GM10248 (cell line): Measurements from ENCODE around the gene RAVER1.

Experiments used
- CTCF ChIA-PET: fragments of 300-600 bp; sonication (Branson Sonifier 250); formaldehyde crosslinking; extraction: SDS; loops from one replicate; lab custom pipeline; 2021; ENCODE audit warnings: antibody characterized with exemption; lab: Yijun Ruan, JAX
- POLR2A ChIA-PET: fragments of 350-650 bp; sonication (Branson Sonifier 250); formaldehyde crosslinking; extraction: SDS; loops from one replicate; lab custom pipeline; 2020; ENCODE audit warnings: antibody characterized with exemption; lab: Yijun Ruan, JAX
- DNase-seq: peaks from one replicate; pipeline ENCODE4 v3.0.0; 2012; ENCODE audit errors: extremely low spot score
- CTCF ChIP-seq: IDR thresholded peaks from 2 replicates; pipeline ENCODE4 v1.5.1; 2012; ENCODE audit warnings: mild to moderate bottlenecking, low read depth; ENCODE audit errors: extremely low read depth, missing control alignments, control extremely low read depth

Gene RAVER1

DNA sequence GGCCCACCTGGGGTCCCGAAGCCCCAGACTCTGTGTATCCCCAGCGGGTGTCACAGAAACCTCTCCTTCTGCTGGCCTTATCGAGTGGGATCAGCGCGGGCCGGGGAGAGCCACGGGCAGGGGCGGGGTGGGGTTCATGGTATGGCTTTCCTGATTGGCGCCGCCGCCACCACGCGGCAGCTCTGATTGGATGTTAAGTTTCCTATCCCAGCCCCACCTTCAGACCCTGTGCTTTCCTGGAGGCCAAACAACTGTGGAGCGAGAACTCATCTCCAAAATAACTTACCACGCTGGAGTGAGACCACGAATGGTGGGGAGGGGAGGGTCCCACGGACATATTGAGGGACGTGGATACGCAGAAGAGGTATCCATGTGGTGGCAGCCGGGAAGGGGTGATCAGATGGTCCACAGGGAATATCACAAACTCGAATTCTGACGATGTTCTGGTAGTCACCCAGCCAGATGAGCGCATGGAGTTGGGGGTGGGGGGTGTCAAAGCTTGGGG lies 44.6 kb downstream of the RAVER1 start:
- no peak for TF ChIP-seq CTCF
- ChIA-PET POLR2A (interaction anchor here (1.0 to 4.0 kb wide), 6 partner anchors 8 to 92 kb away, joined by 3 to 84 read pairs (median 7); partner anchors contain the start of genes ICAM1, RAVER1 and TYK2), CTCF (interaction anchor here (0.6 to 6.3 kb wide), 14 partner anchors 10 to 129 kb away, joined by 3 to 54 read pairs (median 5); partner anchors contain the start of genes ICAM1 and RAVER1)
- DNase-seq = peak; percentile 78

- ChIA-PET POLR2A (interaction anchor here (0.5 to 4.0 kb wide), 4 partner anchors 10 to 145 kb away, joined by 3 to 84 read pairs (median 7); partner anchors contain the start of gene ICAM1), CTCF (interaction anchor here (1.2 to 6.3 kb wide), 7 partner anchors 9 to 129 kb away, joined by 4 to 54 read pairs (median 7); partner anchors contain the start of gene ICAM1)
- no peak for TF ChIP-seq CTCF
- peak; percentile 59 for DNase-seq
Measured at GRCh38 chr19:10286803-10287737, 46.3 kb downstream of the RAVER1 start, which contains the start of gene ICAM4. ICAM4 (plus strand) TSS chr19:10286955; CDS start chr19:10287013, 58 bp downstream.

GRCh38 chr19:10285393-10285792 lies 47.9 kb downstream of the RAVER1 start:
- ChIA-PET POLR2A (interaction anchor here (1.8 to 3.9 kb wide), 2 partner anchors 9 to 14 kb away, joined by 9 to 18 read pairs; partner anchors contain the start of gene ICAM1), CTCF (interaction anchor here (0.6 to 6.3 kb wide), 6 partner anchors 15 to 108 kb away, joined by 3 to 54 read pairs (median 6); partner anchors contain the start of gene ICAM1)
- TF ChIP-seq CTCF = no peak
- no peak for DNase-seq

DNA sequence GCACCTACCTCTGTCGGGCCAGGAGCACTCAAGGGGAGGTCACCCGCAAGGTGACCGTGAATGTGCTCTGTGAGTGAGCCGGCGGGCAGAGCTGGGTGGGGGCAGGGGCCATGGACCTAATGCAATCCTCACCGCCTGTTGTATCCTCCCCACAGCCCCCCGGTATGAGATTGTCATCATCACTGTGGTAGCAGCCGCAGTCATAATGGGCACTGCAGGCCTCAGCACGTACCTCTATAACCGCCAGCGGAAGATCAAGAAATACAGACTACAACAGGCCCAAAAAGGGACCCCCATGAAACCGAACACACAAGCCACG lies 48.4 kb downstream of the RAVER1 start:
- CTCF ChIA-PET = interaction anchor here (1.5 to 6.3 kb wide), 4 partner anchors 14 to 109 kb away, joined by 3 to 54 read pairs (median 12); partner anchors contain the start of gene ICAM1
- POLR2A ChIA-PET = interaction anchor here (0.6 to 3.9 kb wide), 4 partner anchors 11 to 33 kb away, joined by 3 to 18 read pairs (median 4); partner anchors contain the start of gene ICAM1
- no peak for DNase-seq

GRCh38 chr19:10284065-10284959 lies 49.0 kb downstream of the RAVER1 start:
- no peak for TF ChIP-seq CTCF
- ChIA-PET CTCF (interaction anchor here (1.5 to 6.3 kb wide), 5 partner anchors 14 to 109 kb away, joined by 3 to 54 read pairs (median 10); partner anchors contain the start of gene ICAM1), POLR2A (interaction anchor here (0.6 to 3.9 kb wide), 5 partner anchors 7 to 34 kb away, joined by 3 to 18 read pairs (median 4); partner anchors contain the start of gene ICAM1)
- DNase-seq = no peak

More for the DNA sequence above, 48.4 kb downstream of the RAVER1 start:
- TF ChIP-seq CTCF = no peak
